GM12878 (cell line): ENCODE results near the gene AP2A2. TPM values are rescaled to one million over a fixed set of nuclear protein-coding genes. Genes with fewer than 3 reads are reported as not detected.

Experiments
- MYC ChIP-seq: IDR thresholded peaks from 2 replicates; pipeline ENCODE4 v1.6.1; 2011; ENCODE audit warnings: mild to moderate bottlenecking, low read length, moderate library complexity, inconsistent platforms; ENCODE audit not compliant: insufficient read depth, insufficient replicate concordance, insufficient read length, severe bottlenecking
- NRF1 ChIP-seq: conservative IDR thresholded peaks from 2 replicates; pipeline ENCODE4 v1.6.1; 2011; ENCODE audit warnings: mild to moderate bottlenecking, low read depth, low read length, improper control_type of control experiment
- TAF1 ChIP-seq: IDR thresholded peaks from 2 replicates; pipeline ENCODE4 v1.6.1; 2011; ENCODE audit warnings: mild to moderate bottlenecking, low read depth, low read length, borderline replicate concordance
- TCF12 ChIP-seq: IDR thresholded peaks from 2 replicates; pipeline ENCODE4 v1.6.1; 2011; ENCODE audit warnings: low read depth, mild to moderate bottlenecking, low read length
- polyA plus RNA-seq, 11 experiments: library from polyadenylated mRNA; depleted of rRNA in 4 of 11; unstranded in 6 of 11; stranded (reverse) in 5 of 11; fragments of >200 nt; fragmentation: Nextera tagmentation in 4 of 11; fragmentation: Illumina TruSeq in 1 of 11; extraction: Ambion mirVana in 4 of 11; extraction: Trizol in 1 of 11; gene quantifications; 1 replicate in 1 of 11; 2 replicates in 10 of 11; pipeline versions ENCODE4 v1.2.1 to v1.2.3, GENCODE V29; 2011 to 2016; ENCODE audit warnings: inconsistent platforms in 2 of 11, missing spikeins in 2 of 11, low read depth in 1 of 11
- total RNA-seq, 4 experiments: library from RNA; depleted of rRNA in 3 of 4; stranded (reverse); fragments of >200 nt in 3 of 4; fragmentation: Illumina TruSeq in 1 of 4; extraction: Trizol in 1 of 4; gene quantifications; 2 replicates each; pipeline versions ENCODE4 v1.2.1 to v1.2.3, GENCODE V29; 2013 to 2021
- TF ChIP-seq, protein P1 (sequence below): fragments of 450-650 bp; formaldehyde crosslinking; IDR thresholded peaks from 2 replicates; pipeline ENCODE4 v1.5.0; 2022; ENCODE audit warnings: mild to moderate bottlenecking, missing genetic modification characterization
- TF ChIP-seq, protein P2 (sequence below): fragments of 450-650 bp; IDR thresholded peaks from 2 replicates; pipeline ENCODE4 v1.6.1; 2018; ENCODE audit warnings: mild to moderate bottlenecking, low read depth, moderate library complexity; ENCODE audit not compliant: partially characterized antibody
- TF ChIP-seq, protein P3 (sequence below): fragments of 450-650 bp; IDR thresholded peaks from 2 replicates; pipeline ENCODE4 v1.6.1; 2017; ENCODE audit warnings: low read depth, mild to moderate bottlenecking, moderate library complexity
- TF ChIP-seq, protein P4 (sequence below): IDR thresholded peaks from 2 replicates; pipeline ENCODE4 v1.6.1; 2011; ENCODE audit warnings: mild to moderate bottlenecking, low read depth, low read length, moderate library complexity; ENCODE audit not compliant: insufficient replicate concordance
- TF ChIP-seq, protein P5 (sequence below): fragments of 450-650 bp; formaldehyde crosslinking; IDR thresholded peaks from 2 replicates; pipeline ENCODE4 v1.4.0; 2022; ENCODE audit warnings: mild to moderate bottlenecking, moderate library complexity

AP2A2 gene
- total and polyA plus RNA-seq, 10 of the 15 experiments (the other 5 are each of a cell fraction or from before 2014, with no cell fraction given), result 0.58 to 48.8 (median 18.2) TPM

DNA sequence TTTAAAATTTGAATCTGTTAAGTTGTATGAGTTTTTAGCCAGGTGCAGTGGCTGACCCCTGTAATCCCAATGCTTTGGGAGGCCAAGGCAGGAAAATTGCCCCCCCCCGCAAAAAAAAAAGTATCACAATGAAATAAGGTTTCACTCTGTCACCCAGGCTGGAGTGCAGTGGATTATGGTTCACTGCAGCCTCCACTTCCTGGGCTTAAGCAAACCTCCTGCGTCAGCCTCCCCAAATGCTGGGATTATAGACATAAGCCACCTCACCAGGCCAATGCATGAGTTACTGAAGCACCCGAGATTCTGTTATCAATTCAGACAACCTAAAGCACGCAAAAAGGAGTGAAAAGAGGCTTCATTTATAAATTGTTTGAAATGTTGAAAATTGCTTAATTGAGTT lies 12.6 kb upstream of the AP2A2 start (continued):
- TF ChIP-seq, protein P1, sequence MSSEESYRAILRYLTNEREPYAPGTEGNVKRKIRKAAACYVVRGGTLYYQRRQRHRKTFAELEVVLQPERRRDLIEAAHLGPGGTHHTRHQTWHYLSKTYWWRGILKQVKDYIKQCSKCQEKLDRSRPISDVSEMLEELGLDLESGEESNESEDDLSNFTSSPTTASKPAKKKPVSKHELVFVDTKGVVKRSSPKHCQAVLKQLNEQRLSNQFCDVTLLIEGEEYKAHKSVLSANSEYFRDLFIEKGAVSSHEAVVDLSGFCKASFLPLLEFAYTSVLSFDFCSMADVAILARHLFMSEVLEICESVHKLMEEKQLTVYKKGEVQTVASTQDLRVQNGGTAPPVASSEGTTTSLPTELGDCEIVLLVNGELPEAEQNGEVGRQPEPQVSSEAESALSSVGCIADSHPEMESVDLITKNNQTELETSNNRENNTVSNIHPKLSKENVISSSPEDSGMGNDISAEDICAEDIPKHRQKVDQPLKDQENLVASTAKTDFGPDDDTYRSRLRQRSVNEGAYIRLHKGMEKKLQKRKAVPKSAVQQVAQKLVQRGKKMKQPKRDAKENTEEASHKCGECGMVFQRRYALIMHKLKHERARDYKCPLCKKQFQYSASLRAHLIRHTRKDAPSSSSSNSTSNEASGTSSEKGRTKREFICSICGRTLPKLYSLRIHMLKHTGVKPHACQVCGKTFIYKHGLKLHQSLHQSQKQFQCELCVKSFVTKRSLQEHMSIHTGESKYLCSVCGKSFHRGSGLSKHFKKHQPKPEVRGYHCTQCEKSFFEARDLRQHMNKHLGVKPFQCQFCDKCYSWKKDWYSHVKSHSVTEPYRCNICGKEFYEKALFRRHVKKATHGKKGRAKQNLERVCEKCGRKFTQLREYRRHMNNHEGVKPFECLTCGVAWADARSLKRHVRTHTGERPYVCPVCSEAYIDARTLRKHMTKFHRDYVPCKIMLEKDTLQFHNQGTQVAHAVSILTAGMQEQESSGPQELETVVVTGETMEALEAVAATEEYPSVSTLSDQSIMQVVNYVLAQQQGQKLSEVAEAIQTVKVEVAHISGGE (CRISPR knock-in tag), result no peak
- no peak for TF ChIP-seq MYC
- TF ChIP-seq, protein P2, sequence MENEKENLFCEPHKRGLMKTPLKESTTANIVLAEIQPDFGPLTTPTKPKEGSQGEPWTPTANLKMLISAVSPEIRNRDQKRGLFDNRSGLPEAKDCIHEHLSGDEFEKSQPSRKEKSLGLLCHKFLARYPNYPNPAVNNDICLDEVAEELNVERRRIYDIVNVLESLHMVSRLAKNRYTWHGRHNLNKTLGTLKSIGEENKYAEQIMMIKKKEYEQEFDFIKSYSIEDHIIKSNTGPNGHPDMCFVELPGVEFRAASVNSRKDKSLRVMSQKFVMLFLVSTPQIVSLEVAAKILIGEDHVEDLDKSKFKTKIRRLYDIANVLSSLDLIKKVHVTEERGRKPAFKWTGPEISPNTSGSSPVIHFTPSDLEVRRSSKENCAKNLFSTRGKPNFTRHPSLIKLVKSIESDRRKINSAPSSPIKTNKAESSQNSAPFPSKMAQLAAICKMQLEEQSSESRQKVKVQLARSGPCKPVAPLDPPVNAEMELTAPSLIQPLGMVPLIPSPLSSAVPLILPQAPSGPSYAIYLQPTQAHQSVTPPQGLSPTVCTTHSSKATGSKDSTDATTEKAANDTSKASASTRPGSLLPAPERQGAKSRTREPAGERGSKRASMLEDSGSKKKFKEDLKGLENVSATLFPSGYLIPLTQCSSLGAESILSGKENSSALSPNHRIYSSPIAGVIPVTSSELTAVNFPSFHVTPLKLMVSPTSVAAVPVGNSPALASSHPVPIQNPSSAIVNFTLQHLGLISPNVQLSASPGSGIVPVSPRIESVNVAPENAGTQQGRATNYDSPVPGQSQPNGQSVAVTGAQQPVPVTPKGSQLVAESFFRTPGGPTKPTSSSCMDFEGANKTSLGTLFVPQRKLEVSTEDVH, result no peak
- TF ChIP-seq TCF12, result no peak
- TF ChIP-seq NRF1, result no peak
- TF ChIP-seq, protein P3, sequence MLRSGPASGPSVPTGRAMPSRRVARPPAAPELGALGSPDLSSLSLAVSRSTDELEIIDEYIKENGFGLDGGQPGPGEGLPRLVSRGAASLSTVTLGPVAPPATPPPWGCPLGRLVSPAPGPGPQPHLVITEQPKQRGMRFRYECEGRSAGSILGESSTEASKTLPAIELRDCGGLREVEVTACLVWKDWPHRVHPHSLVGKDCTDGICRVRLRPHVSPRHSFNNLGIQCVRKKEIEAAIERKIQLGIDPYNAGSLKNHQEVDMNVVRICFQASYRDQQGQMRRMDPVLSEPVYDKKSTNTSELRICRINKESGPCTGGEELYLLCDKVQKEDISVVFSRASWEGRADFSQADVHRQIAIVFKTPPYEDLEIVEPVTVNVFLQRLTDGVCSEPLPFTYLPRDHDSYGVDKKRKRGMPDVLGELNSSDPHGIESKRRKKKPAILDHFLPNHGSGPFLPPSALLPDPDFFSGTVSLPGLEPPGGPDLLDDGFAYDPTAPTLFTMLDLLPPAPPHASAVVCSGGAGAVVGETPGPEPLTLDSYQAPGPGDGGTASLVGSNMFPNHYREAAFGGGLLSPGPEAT, result no peak
- TF ChIP-seq TAF1, result no peak
- TF ChIP-seq, protein P4, sequence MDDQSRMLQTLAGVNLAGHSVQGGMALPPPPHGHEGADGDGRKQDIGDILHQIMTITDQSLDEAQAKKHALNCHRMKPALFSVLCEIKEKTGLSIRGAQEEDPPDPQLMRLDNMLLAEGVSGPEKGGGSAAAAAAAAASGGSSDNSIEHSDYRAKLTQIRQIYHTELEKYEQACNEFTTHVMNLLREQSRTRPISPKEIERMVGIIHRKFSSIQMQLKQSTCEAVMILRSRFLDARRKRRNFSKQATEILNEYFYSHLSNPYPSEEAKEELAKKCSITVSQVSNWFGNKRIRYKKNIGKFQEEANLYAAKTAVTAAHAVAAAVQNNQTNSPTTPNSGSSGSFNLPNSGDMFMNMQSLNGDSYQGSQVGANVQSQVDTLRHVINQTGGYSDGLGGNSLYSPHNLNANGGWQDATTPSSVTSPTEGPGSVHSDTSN, result no peak
- TF ChIP-seq, protein P5, sequence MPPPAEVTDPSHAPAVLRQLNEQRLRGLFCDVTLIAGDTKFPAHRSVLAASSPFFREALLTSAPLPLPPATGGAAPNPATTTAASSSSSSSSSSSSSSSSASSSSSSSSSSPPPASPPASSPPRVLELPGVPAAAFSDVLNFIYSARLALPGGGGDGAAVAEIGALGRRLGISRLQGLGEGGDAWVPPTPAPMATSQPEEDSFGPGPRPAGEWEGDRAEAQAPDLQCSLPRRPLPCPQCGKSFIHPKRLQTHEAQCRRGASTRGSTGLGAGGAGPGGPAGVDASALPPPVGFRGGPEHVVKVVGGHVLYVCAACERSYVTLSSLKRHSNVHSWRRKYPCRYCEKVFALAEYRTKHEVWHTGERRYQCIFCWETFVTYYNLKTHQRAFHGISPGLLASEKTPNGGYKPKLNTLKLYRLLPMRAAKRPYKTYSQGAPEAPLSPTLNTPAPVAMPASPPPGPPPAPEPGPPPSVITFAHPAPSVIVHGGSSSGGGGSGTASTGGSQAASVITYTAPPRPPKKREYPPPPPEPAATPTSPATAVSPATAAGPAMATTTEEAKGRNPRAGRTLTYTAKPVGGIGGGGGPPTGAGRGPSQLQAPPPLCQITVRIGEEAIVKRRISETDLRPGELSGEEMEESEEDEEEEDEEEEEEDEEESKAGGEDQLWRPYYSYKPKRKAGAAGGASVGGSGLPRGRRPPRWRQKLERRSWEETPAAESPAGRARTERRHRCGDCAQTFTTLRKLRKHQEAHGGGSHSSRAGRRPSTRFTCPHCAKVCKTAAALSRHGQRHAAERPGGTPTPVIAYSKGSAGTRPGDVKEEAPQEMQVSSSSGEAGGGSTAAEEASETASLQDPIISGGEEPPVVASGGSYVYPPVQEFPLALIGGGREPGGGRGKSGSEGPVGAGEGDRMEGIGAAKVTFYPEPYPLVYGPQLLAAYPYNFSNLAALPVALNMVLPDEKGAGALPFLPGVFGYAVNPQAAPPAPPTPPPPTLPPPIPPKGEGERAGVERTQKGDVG, result no peak
